Stimulated activated CD4-positive, alpha-beta T cell treated with anti-CD3 and anti-CD28 coated beads, TNF-alpha, amount 100 ng/mL, for 24 hours (primary cell): Measurements from ENCODE around the gene PIGZ.
"Not testable (repeated sequence)": the region's sequence is repeated elsewhere in the genome, so short reads cannot be mapped to it uniquely, and the experiment has no call there.

Source experiments
- DNase-seq, 3 experiments: peaks; one replicate each; pipeline ENCODE4 v3.0.0-alpha.2; 2020; ENCODE audit warnings: low read depth in 3 of 3

The PIGZ gene

GRCh38 chr3:196949750-196950149 lies 18.9 kb downstream of the PIGZ start:
- no peak for DNase-seq

- no peak for DNase-seq
These were observed 19.4 kb downstream of the PIGZ start for GRCh38 chr3:196949285-196949619.

GRCh38 chr3:196948442-196949284 lies 20.0 kb downstream of the PIGZ start:
- no peak for DNase-seq

GRCh38 chr3:196947860-196948441 lies 20.7 kb downstream of the PIGZ start:
- no peak for DNase-seq

- no peak for DNase-seq
These were observed 21.3 kb downstream of the PIGZ start for GRCh38 chr3:196947136-196947859.

GRCh38 chr3:196944037-196944790 lies 24.4 kb downstream of the PIGZ start:
- DNase-seq: not testable (repeated sequence)

GRCh38 chr3:196942915-196943277 lies 25.7 kb downstream of the PIGZ start:
- peak in 1 of 3 experiments; percentile 8 for DNase-seq

GRCh38 chr3:196942226-196942914 lies 26.3 kb downstream of the PIGZ start, which contains the start of gene NCBP2:
TSS of gene NCBP2 (minus strand) at chr3:196942528. CDS start at chr3:196942503, 25 bp downstream.
- peak; percentile 100 for DNase-seq

GRCh38 chr3:196941729-196942225 lies 26.9 kb downstream of the PIGZ start:
- peak; percentile 47 to 67 (median 51) for DNase-seq

- DNase-seq: no peak
These were observed 30.1 kb downstream of the PIGZ start for GRCh38 chr3:196938576-196938975.

GRCh38 chr3:196938124-196938523 lies 30.5 kb downstream of the PIGZ start:
- no peak for DNase-seq

GRCh38 chr3:196936288-196936687 lies 32.3 kb downstream of the PIGZ start:
- DNase-seq: no peak

GRCh38 chr3:196932600-196932999 lies 36.0 kb downstream of the PIGZ start:
- DNase-seq: no peak

- no peak for DNase-seq
These were observed 36.6 kb downstream of the PIGZ start for GRCh38 chr3:196931828-196932587.

- DNase-seq: no peak
These were observed 37.5 kb downstream of the PIGZ start for GRCh38 chr3:196931157-196931556.

GRCh38 chr3:196927571-196928453 lies 40.8 kb downstream of the PIGZ start:
- DNase-seq: no peak

- no peak for DNase-seq
These were observed 47.9 kb downstream of the PIGZ start for GRCh38 chr3:196920733-196921132.

- no peak for DNase-seq
These were observed 49.7 kb downstream of the PIGZ start for GRCh38 chr3:196918968-196919367.

GRCh38 chr3:196916995-196917394 lies 51.6 kb downstream of the PIGZ start:
- no peak for DNase-seq
